IPS-20b (cell line): Measurements from ENCODE around the gene TNS2.
"Not testable (repeated sequence)": the region's sequence is repeated elsewhere in the genome, so short reads cannot be mapped to it uniquely, and the experiment has no call there.

Experiments used
- H3K27ac ChIP-seq: one replicate; pipeline ENCODE4 v1.5.1; 2013; ENCODE audit warnings: low read length
- H3K27me3 ChIP-seq: 2 replicates; pipeline ENCODE4 v1.6.1; 2013; ENCODE audit warnings: mild to moderate bottlenecking, low read length, inconsistent platforms; ENCODE audit not compliant: insufficient read depth
- H3K36me3 ChIP-seq: 2 replicates; pipeline ENCODE4 v1.6.1; 2013; ENCODE audit warnings: low read depth, mild to moderate bottlenecking, inconsistent platforms, low read length, moderate library complexity; ENCODE audit not compliant: insufficient read depth
- H3K4me1 ChIP-seq: 2 replicates; pipeline ENCODE4 v1.6.1; 2013; ENCODE audit warnings: mild to moderate bottlenecking, control low read depth, inconsistent platforms, low read length, moderate library complexity; ENCODE audit not compliant: insufficient read depth
- H3K4me3 ChIP-seq: 2 replicates; pipeline ENCODE4 v1.5.1; 2013; ENCODE audit warnings: mild to moderate bottlenecking, low read length, inconsistent platforms
- H3K9ac ChIP-seq: 2 replicates; pipeline ENCODE4 v1.6.1; 2013; ENCODE audit warnings: low read depth, mild to moderate bottlenecking, inconsistent platforms, low read length, moderate library complexity
- H3K9me3 ChIP-seq: 2 replicates; pipeline ENCODE4 v1.6.1; 2013; ENCODE audit warnings: mild to moderate bottlenecking, low read depth, low read length, inconsistent platforms; ENCODE audit not compliant: insufficient read depth

Gene TNS2

DNA sequence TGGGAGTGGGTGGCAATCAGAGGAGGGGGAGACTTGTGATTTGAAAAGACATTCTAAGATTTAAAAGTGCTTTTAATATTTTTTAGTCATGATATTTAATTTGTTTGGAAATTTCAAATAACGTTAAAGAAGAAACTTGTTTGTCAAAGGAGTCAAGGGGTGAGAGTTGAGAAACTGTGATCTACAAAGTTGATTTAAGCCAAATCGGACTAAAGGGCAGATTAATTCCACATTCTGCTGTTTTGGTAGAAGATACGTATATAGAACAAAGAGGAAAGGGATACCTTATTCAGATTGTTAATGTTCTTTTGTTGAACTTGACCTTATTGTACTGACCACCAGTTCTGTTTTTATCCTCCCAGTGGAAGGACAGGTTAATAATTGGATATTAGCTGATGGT is 36.9 kb upstream of the TNS2 start:
- Histone ChIP-seq H3K9me3 (no peaks in the 10 kb centered on the region), H3K36me3 (peaks cover 91% of the 10 kb centered on the region), H3K4me3 (no peak overlapping the region), H3K27ac (no peak overlapping the region), H3K27me3 (no peaks in the 10 kb centered on the region), H3K4me1 (peaks cover 18% of the 10 kb centered on the region; the same call in 1 of the 2 replicates), H3K9ac (no peak overlapping the region)

DNA sequence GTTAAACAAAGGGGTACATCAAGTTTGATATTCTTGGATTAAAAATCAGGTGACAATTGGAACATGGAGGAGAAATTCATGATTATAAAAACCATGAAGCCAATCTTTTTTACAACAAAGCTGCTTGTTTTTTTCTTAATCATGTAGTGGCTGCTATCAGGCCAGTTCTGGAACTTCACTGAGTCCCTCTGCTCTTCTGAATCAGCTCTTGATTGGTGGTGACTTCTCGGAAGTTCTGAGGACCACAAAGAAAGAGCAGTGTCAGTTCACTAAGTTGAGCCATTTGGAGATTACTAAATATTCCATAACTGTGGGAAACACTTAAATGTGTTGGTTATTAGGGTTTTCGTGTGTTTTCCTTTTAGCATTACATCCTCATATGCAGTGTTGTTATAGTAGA is 35.2 kb upstream of the TNS2 start:
- no peaks in the 10 kb centered on the region for H3K27me3 ChIP-seq
- H3K4me3 ChIP-seq: no peak overlapping the region
- H3K36me3 ChIP-seq: peaks cover 90% of the 10 kb centered on the region
- peaks cover 4% of the 10 kb centered on the region; the same call in 1 of the 2 replicates for H3K4me1 ChIP-seq
- H3K9me3 ChIP-seq: no peaks in the 10 kb centered on the region
- H3K9ac ChIP-seq: no peak overlapping the region
- H3K27ac ChIP-seq: no peak overlapping the region

DNA sequence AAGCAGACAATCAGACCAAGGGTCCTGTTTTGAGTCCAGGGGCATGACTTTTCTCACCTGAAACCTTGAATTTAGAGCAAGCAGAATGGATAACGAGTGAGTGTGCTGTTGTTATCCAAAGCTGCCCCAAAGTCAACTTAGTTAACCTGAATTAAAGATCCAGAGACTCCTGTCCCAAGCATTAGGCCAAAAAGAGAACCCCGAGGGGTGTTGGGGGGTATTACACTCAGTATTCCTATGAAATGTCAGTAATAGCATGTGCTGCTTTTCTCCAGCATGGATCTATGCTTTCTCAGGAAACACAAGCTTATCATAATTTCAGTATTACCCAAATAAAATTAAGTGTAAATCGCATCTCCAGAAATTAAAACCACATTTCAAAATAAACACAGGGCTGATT is 24.6 kb upstream of the TNS2 start:
- Histone ChIP-seq H3K9ac (no peak overlapping the region), H3K4me3 (no peak overlapping the region), H3K27ac (no peak overlapping the region), H3K36me3 (peaks cover 92% of the 10 kb centered on the region), H3K4me1 (no peaks in the 10 kb centered on the region), H3K9me3 (no peaks in the 10 kb centered on the region), H3K27me3 (no peaks in the 10 kb centered on the region)

DNA sequence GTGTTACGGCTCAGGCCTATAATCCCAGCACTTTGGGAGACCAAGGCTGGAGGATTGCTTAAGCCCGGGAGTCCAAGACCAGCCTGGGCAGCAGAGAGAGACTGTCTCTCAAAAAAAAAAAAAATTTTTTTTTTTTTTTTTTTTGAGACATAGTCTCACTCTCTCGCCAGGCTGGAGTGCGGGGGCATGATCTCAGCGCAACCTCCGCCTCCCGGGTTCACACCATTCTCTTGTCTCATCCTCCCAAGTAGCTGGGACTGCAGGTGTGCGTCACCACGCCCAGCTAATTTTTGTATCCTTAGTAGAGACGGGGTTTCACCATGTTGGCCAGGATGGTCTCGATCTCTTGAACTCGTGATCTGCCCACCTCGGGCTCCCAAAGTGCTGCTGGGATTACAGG is 22.9 kb upstream of the TNS2 start:
- not testable (repeated sequence) for H3K4me3 ChIP-seq, H3K9me3 ChIP-seq, H3K4me1 ChIP-seq, H3K27me3 ChIP-seq, H3K9ac ChIP-seq, H3K27ac ChIP-seq
- H3K36me3 ChIP-seq: peaks cover 92% of the 10 kb centered on the region

DNA sequence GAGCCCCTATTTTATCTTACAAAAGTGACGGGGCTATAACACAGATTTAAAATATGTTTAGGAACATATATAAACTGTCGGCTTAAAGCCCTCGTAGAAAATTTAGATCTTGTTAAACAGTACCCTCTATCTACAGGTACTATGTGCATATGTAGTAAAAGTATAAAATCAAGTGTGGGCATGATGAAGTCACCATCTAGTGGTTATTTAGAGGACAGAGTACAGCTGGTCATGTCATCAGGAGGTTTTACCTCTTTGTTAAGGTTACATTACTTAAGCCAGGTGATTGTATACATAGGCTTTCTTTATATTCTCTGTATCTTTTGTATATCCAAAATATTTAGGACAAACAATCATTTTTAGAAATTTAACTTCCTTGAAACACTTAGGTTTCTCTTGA is 18.2 kb upstream of the TNS2 start:
- H3K9me3 ChIP-seq: no peaks in the 10 kb centered on the region
- H3K9ac ChIP-seq: no peak overlapping the region
- H3K27me3 ChIP-seq: no peaks in the 10 kb centered on the region
- no peaks in the 10 kb centered on the region for H3K4me1 ChIP-seq
- H3K36me3 ChIP-seq: peaks cover 92% of the 10 kb centered on the region
- H3K4me3 ChIP-seq: no peak overlapping the region
- no peak overlapping the region for H3K27ac ChIP-seq

DNA sequence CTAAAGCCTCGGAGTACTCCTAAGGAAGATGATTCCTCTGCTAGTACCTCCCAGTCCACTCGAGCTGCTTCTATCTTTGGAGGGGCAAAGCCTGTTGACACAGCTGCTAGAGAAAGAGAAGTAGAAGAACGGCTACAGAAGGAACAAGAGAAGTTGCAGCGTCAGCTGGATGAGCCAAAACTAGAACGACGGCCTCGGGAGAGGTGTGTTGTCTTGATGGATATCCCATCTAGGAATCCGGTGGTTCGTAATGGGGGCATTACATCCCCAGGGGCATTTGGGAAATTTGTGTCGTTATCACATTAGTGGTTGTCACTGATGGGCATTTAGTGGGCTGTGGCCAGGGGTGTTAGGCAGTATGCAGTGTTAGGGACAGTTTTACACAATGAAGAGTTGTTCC is 16.0 kb upstream of the TNS2 start:
- peaks cover 92% of the 10 kb centered on the region for H3K36me3 ChIP-seq
- H3K9me3 ChIP-seq, H3K27me3 ChIP-seq, H3K4me1 ChIP-seq, H3K27ac ChIP-seq, H3K9ac ChIP-seq, H3K4me3 ChIP-seq: not testable (repeated sequence)

DNA sequence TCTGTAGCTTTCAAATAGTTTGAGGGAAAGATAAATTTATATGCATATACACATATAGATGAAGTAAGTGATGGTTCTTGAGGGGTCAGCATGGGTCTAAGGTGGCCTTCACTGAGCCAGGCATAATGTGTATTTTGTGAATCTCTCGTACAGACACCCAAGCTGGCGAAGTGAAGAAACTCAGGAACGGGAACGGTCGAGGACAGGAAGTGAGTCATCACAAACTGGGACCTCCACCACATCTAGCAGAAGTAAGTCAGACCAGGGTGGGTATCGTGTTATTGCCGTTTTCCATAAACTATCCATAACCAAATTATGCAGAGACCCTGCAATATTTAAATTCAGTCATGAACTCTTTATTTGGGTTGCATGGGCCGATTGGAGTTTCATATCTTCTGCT is 15.4 kb upstream of the TNS2 start:
- Histone ChIP-seq H3K27ac (no peak overlapping the region), H3K9me3 (no peaks in the 10 kb centered on the region), H3K9ac (no peak overlapping the region), H3K4me1 (no peaks in the 10 kb centered on the region), H3K4me3 (no peak overlapping the region), H3K36me3 (peaks cover 92% of the 10 kb centered on the region), H3K27me3 (no peaks in the 10 kb centered on the region)

DNA sequence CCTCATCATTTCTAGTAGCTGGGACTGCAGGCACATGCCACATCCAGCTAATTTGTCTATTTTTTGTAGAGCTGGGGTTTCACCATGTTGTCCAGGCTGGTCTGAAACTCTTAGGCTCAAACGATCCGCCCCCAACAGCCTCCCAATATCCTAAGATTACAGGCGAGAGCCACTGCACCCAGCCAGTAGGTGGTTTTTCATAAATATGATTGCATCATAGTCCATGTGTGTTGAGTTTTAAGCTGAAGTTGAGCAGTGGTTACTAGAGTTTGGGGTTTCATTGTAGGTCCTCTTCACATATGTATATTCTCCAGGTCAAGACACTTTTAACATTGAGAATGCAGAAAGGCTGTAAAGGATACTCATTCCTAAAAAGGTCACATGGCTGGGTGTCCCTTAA is 13.1 kb upstream of the TNS2 start:
- H3K36me3 ChIP-seq: peaks cover 96% of the 10 kb centered on the region
- H3K27me3 ChIP-seq: no peaks in the 10 kb centered on the region
- H3K9me3 ChIP-seq: no peaks in the 10 kb centered on the region
- no peak overlapping the region for H3K4me3 ChIP-seq
- H3K9ac ChIP-seq: no peak overlapping the region
- no peak overlapping the region for H3K27ac ChIP-seq
- H3K4me1 ChIP-seq: no peaks in the 10 kb centered on the region

DNA sequence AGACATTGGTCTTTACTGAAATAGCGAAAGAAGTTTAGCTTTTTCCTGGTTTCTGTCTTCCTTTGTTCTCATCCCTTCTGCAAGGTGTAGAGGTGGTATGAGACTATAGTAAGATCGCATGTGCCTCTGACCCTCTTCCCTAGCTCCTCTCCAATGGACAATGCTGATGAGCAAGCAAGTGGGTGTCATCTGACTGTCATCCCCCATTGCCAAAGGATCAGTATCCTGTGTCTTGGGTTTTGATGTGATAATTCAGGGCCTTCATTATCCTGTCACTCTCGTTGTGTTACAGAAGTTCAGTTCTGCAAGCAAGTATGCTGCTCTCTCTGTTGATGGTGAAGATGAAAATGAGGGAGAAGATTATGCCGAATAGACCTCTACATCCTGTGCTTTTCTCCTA is 10.0 kb upstream of the TNS2 start:
- Histone ChIP-seq H3K4me1 (peaks cover 12% of the 10 kb centered on the region), H3K9me3 (no peaks in the 10 kb centered on the region), H3K27me3 (peaks cover 13% of the 10 kb centered on the region), H3K36me3 (peaks cover 74% of the 10 kb centered on the region), H3K4me3 (no peak overlapping the region), H3K27ac (no peak overlapping the region), H3K9ac (no peak overlapping the region)

DNA sequence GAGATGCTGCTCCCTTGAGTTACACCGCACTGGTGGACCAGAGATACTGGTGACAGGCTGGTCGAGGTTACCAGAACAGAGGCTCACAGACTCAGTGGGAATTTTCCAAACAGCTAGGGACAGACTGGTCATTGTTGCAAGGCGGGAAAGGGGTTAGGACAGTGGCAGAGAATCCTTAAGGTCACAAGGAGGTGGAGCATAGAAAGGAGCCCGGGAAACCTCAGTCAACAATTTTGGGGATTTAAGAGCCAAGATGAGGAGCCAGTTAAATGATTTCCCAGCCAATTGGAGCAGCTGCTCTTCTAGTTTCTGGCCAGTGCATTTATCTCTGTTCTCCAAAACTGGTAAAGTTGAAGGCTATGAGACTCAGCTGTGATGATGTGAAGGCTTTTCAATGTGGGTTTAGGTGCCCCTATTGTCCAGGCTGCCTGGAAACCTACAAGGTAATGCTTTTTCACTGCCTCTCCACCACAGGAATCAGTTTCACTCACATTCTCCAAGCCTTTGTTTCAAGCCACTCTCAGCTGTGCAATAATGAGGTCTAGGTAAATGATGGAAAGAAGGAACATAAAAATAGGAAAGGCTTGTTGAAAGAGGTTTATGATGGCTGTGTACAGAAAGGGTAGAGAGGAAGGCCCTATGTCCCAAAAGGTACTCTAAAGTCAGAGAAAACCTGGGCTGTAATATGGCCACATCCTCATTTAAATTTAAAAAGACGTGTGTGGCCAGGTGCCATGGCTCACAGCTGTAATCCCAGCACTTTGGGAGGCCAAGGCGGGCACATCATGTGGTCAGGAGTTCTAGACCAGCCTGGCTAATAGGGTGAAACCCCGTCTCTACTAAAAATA is 7.0 kb upstream of the TNS2 start:
- Histone ChIP-seq H3K9me3 (no peaks in the 10 kb centered on the region), H3K4me1 (peaks cover 20% of the 10 kb centered on the region), H3K27ac (no peak overlapping the region), H3K9ac (no peak overlapping the region; the same call in 1 of the 2 replicates), H3K36me3 (peaks cover 45% of the 10 kb centered on the region), H3K27me3 (peaks cover 28% of the 10 kb centered on the region), H3K4me3 (no peak overlapping the region)

DNA sequence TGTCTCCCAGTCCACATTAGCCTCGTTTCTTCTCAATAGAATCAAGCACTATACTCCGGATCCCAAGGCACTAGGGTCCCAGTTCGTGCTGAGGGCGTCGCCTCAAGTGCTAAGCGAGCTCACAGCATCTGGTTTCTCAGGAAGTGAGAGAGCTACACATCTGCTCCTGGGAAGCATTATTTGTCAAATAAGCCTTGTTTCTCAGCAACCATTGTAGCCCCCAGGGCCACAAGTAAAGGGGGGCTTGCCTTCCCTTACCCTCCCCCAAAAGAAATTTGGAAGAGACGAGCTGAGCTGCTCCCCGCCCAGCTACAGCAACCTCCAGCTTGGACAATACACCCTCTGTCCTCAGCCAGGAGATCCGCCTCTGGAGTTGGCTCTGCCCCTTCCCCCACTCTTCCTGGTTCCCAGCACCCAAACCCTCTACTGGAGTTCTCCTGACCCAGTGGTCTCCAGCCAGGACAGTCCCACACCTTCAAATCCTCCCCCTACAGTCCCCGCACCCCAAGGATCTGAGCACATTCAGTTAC is 5.7 kb upstream of the TNS2 start:
- H3K9ac ChIP-seq: no peak overlapping the region
- no peaks in the 10 kb centered on the region for H3K9me3 ChIP-seq
- H3K36me3 ChIP-seq: peaks cover 32% of the 10 kb centered on the region
- H3K27ac ChIP-seq: no peak overlapping the region
- peaks cover 31% of the 10 kb centered on the region for H3K4me1 ChIP-seq
- peaks cover 28% of the 10 kb centered on the region for H3K27me3 ChIP-seq
- no peak overlapping the region for H3K4me3 ChIP-seq
